OCI-LY3 (cell line): ENCODE measurements around the gene SCRN2.

Experiments
- EZH2phosphoT487 ChIP-seq: fragments of 200-600 bp; shearing (Covaris generic); IDR thresholded peaks from 2 replicates; pipeline ENCODE4 v1.6.1; 2018; ENCODE audit warnings: antibody characterized with exemption, mixed run types, low read depth
- TF ChIP-seq, protein P1 (sequence below): fragments of 200-600, 300-600 bp; sonication (generic); IDR thresholded peaks from 2 replicates; pipeline ENCODE4 v1.5.1; 2014; ENCODE audit warnings: antibody characterized with exemption, low read length, low read depth

DNA sequence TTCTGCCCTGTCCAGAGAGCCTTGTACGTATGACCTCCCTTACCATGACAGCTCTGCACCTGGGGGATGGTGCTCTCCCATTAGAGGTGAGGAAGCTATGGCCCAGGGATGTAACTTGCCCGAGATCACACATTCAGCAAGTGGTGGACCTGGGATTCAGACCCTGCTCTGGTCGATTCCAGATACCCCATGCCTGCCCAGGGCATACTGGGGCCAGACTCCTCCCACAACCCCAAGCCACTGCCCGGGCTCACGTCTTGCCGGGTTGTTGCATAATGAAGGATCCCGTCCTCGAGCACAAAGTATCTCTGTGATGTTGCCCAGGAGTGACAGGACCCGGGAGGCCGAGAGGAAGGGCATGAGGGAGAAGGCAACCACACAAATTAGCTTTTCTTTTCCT lies 21.6 kb downstream of the SCRN2 start:
- TF ChIP-seq, protein P1, sequence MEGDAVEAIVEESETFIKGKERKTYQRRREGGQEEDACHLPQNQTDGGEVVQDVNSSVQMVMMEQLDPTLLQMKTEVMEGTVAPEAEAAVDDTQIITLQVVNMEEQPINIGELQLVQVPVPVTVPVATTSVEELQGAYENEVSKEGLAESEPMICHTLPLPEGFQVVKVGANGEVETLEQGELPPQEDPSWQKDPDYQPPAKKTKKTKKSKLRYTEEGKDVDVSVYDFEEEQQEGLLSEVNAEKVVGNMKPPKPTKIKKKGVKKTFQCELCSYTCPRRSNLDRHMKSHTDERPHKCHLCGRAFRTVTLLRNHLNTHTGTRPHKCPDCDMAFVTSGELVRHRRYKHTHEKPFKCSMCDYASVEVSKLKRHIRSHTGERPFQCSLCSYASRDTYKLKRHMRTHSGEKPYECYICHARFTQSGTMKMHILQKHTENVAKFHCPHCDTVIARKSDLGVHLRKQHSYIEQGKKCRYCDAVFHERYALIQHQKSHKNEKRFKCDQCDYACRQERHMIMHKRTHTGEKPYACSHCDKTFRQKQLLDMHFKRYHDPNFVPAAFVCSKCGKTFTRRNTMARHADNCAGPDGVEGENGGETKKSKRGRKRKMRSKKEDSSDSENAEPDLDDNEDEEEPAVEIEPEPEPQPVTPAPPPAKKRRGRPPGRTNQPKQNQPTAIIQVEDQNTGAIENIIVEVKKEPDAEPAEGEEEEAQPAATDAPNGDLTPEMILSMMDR: no peak
- TF ChIP-seq EZH2phosphoT487: no peak
